ENCODE data around the gene TBRG1. TPM values are rescaled to one million over a fixed set of nuclear protein-coding genes. Genes with fewer than 3 reads are reported as not detected.

Gene TBRG1
- total RNA-seq, 1 experiment from 2014 or later, result 22.3 TPM

DNA sequence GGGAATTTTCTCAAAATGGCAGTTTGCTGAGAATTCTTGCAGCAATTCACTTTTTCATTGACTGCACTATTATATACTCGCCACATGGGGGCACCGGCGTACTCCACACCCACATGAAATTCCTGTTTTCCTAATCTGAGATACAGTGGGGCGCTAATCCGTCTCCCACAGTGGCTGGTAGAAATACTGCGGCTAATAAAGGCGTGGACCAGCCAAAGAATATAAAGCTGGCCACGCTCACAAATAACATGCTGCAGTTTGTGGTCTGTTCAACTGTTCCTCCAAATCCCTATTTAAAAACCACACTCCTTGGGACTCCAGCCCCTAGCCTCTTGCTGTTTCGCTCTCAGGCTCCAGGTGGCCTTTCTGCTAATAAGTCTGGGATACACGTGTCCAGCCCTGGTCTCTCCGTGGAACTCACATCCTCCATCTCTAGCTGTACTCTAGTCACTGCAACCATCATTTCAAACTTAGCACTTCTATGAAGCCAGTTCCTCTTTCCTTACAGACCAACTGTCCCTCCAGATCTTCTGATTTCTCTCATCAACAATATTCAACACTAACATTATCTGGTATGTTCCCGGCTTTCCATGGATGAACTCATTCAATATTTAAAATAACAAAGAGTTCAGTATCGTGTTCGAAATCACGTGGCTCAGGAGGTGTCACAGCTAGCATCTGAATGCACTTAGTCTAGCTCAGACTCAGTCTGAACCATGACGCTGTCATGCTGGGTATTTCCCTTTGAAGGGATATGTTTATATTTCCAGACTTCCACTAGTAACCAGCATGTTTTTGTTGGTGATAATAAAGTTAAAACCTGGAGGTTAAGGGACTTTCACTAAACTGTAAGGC is 22.0 kb downstream of the TBRG1 start:
- intact Hi-C loops (cut with micrococcal nuclease; ENCODE audit: unreplicated experiment), result loop anchor here (1.0 kb wide), 1 partner anchor 193 kb away; no protein-coding TSS in a partner anchor
- H3K4me3 ChIP-seq, result no peak overlapping the region
- BruUV-seq (replicated peaks), result no TSS peak
- no peak overlapping the region for H3K4me2 ChIP-seq
- H3K27me3 ChIP-seq (ENCODE audit: insufficient read depth, low read depth), result no peaks in the 10 kb centered on the region
- H3K4me1 ChIP-seq (replicated peaks; ENCODE audit: insufficient read depth), result no peaks in the 10 kb centered on the region
- H3K79me2 ChIP-seq (ENCODE audit: low read depth), result no peaks in the 10 kb centered on the region
- no peaks in the 10 kb centered on the region for H3F3A ChIP-seq (ENCODE audit: insufficient read depth, low read depth)
- peak; percentile 44 to 53 for DNase-seq
- H2AFZ ChIP-seq, result no peak overlapping the region
- H3K9me2 ChIP-seq (ENCODE audit: insufficient read depth), result no peaks in the 10 kb centered on the region
- CTCF ChIA-PET, result interaction anchor here (0.6 to 0.8 kb wide), 2 partner anchors 192 to 232 kb away, joined by 3 to 5 read pairs; no protein-coding TSS in a partner anchor
- no peaks in the 10 kb centered on the region; the same call in 1 of the 2 replicates for H4K20me1 ChIP-seq (ENCODE audit: insufficient read depth)
- no peaks in the 10 kb centered on the region for H3K36me3 ChIP-seq (ENCODE audit: low read depth)
- H3K27ac ChIP-seq, result no peak overlapping the region
- POLR2A ChIA-PET (ENCODE audit: unreplicated experiment), result no interaction called here
- no peaks in the 10 kb centered on the region for H3K9me3 ChIP-seq (ENCODE audit: insufficient read depth, low read depth)
- TF ChIP-seq, protein P1, sequence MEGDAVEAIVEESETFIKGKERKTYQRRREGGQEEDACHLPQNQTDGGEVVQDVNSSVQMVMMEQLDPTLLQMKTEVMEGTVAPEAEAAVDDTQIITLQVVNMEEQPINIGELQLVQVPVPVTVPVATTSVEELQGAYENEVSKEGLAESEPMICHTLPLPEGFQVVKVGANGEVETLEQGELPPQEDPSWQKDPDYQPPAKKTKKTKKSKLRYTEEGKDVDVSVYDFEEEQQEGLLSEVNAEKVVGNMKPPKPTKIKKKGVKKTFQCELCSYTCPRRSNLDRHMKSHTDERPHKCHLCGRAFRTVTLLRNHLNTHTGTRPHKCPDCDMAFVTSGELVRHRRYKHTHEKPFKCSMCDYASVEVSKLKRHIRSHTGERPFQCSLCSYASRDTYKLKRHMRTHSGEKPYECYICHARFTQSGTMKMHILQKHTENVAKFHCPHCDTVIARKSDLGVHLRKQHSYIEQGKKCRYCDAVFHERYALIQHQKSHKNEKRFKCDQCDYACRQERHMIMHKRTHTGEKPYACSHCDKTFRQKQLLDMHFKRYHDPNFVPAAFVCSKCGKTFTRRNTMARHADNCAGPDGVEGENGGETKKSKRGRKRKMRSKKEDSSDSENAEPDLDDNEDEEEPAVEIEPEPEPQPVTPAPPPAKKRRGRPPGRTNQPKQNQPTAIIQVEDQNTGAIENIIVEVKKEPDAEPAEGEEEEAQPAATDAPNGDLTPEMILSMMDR (conservative IDR thresholded peaks at IDR 0.05), result peak; percentile 87
- TF ChIP-seq EZH2 (IDR thresholded peaks at IDR 0.05; ENCODE audit: low read depth), result no peak

GRCh38 chr11:124646148-124646547 is 23.5 kb downstream of the TBRG1 start:
- Histone ChIP-seq H3K4me3 (no peak overlapping the region), H3K4me1 (replicated peaks; ENCODE audit: insufficient read depth) (no peaks in the 10 kb centered on the region), H3K36me3 (ENCODE audit: low read depth) (no peaks in the 10 kb centered on the region), H4K20me1 (ENCODE audit: insufficient read depth) (no peaks in the 10 kb centered on the region), H3K79me2 (ENCODE audit: low read depth) (no peaks in the 10 kb centered on the region), H3K9me3 (ENCODE audit: insufficient read depth, low read depth) (no peaks in the 10 kb centered on the region), H3K27me3 (ENCODE audit: insufficient read depth, low read depth) (no peaks in the 10 kb centered on the region), H3K9me2 (ENCODE audit: insufficient read depth) (no peaks in the 10 kb centered on the region), H2AFZ (no peak overlapping the region), H3K4me2 (no peak overlapping the region), H3K27ac (no peak overlapping the region), H3F3A (ENCODE audit: insufficient read depth, low read depth) (no peaks in the 10 kb centered on the region)
- intact Hi-C loops (cut with micrococcal nuclease; ENCODE audit: unreplicated experiment), result no loop called here
- DNase-seq, result no peak
- CTCF ChIA-PET, result no interaction called here
- no peak for TF ChIP-seq EZH2 (IDR thresholded peaks at IDR 0.05; ENCODE audit: low read depth)
- TF ChIP-seq, protein P1 (conservative IDR thresholded peaks at IDR 0.05), result no peak
- no TSS peak for BruUV-seq (replicated peaks)
- POLR2A ChIA-PET (ENCODE audit: unreplicated experiment), result no interaction called here

GRCh38 chr11:124648610-124649009 is 25.9 kb downstream of the TBRG1 start:
- no peak for DNase-seq
- Histone ChIP-seq H3K36me3 (ENCODE audit: low read depth) (no peaks in the 10 kb centered on the region), H3K27me3 (ENCODE audit: insufficient read depth, low read depth) (no peaks in the 10 kb centered on the region), H3F3A (ENCODE audit: insufficient read depth, low read depth) (no peaks in the 10 kb centered on the region), H3K4me2 (no peak overlapping the region), H3K4me1 (replicated peaks; ENCODE audit: insufficient read depth) (no peaks in the 10 kb centered on the region), H3K9me2 (ENCODE audit: insufficient read depth) (no peaks in the 10 kb centered on the region), H2AFZ (no peak overlapping the region), H3K27ac (no peak overlapping the region), H3K9me3 (ENCODE audit: insufficient read depth, low read depth) (no peaks in the 10 kb centered on the region), H3K4me3 (no peak overlapping the region), H4K20me1 (ENCODE audit: insufficient read depth) (no peaks in the 10 kb centered on the region), H3K79me2 (ENCODE audit: low read depth) (no peaks in the 10 kb centered on the region)
- BruUV-seq (replicated peaks), result no TSS peak
- CTCF ChIA-PET, result no interaction called here
- intact Hi-C loops (cut with micrococcal nuclease; ENCODE audit: unreplicated experiment), result no loop called here
- TF ChIP-seq, protein P1 (conservative IDR thresholded peaks at IDR 0.05), result no peak
- TF ChIP-seq EZH2 (IDR thresholded peaks at IDR 0.05; ENCODE audit: low read depth), result no peak
- POLR2A ChIA-PET (ENCODE audit: unreplicated experiment), result no interaction called here

Data from PC-9 (cell line).